GM12873 (cell line): ENCODE results near the gene PKLR.

ENCODE experiments used
- TF ChIP-seq, protein P1 (sequence below): IDR thresholded peaks from 2 replicates; pipeline ENCODE4 v1.5.1; 2012; ENCODE audit warnings: low read depth, mild to moderate bottlenecking, moderate library complexity, low read length, control low read depth; ENCODE audit not compliant: insufficient read depth; ENCODE audit errors: missing control alignments

PKLR gene

DNA sequence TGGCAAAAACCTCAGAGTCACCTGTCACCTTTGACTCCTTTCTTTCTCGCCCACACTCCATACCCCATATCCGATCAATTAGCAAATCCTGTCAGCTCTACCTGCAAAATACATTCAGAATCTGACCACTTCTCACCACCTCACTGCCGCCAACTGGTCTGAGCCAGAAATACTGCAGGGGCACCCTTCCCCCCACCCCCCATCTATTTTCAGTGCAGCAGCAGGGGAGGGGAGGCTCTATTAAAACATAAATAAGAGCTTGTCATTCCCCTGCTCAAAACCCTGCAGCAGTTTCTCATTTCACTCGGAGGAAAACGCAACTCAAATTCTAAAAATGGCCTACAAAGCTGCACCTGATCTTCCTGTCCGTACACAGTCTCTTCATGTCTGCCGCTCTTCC, 3.9 kb downstream of the PKLR start:
- TF ChIP-seq, protein P1, sequence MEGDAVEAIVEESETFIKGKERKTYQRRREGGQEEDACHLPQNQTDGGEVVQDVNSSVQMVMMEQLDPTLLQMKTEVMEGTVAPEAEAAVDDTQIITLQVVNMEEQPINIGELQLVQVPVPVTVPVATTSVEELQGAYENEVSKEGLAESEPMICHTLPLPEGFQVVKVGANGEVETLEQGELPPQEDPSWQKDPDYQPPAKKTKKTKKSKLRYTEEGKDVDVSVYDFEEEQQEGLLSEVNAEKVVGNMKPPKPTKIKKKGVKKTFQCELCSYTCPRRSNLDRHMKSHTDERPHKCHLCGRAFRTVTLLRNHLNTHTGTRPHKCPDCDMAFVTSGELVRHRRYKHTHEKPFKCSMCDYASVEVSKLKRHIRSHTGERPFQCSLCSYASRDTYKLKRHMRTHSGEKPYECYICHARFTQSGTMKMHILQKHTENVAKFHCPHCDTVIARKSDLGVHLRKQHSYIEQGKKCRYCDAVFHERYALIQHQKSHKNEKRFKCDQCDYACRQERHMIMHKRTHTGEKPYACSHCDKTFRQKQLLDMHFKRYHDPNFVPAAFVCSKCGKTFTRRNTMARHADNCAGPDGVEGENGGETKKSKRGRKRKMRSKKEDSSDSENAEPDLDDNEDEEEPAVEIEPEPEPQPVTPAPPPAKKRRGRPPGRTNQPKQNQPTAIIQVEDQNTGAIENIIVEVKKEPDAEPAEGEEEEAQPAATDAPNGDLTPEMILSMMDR: no peak

DNA sequence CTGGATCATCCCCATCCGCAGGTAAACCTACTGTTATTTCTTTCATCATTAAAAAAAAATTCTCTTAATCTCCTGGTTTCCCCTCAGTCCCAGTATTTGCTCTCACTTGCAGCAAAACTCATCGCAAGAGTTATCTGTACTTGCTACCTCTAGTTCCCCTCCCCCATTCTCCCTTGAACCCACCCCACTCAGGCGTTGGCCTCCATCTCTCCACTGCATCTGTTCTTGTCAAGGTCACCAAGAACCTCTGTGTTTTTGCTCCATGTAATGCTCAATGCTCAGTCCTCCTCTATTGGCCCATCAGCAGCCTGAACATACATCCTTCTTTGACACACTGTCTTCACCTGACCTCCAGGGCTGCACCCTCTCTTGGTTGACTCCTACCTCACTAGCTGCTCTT, 4.6 kb downstream of the PKLR start:
- TF ChIP-seq, protein P1: no peak

DNA sequence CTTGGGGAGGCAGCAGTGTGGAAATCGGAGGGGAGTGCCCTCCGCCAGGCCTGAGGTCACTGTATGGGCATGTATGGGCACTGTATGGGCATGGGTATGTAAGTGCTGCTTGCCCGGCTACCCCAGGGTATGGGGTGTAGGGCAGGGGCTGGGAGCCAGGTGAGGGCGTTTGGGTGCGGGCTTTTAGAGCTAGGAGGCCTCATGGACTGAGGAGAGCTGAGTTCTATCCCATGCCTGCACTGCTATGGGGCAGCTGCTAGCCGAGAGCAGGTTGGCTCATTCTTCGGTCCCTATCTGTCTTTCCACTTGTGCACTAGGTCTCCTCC, 5.3 kb downstream of the PKLR start:
- TF ChIP-seq, protein P1: no peak

DNA sequence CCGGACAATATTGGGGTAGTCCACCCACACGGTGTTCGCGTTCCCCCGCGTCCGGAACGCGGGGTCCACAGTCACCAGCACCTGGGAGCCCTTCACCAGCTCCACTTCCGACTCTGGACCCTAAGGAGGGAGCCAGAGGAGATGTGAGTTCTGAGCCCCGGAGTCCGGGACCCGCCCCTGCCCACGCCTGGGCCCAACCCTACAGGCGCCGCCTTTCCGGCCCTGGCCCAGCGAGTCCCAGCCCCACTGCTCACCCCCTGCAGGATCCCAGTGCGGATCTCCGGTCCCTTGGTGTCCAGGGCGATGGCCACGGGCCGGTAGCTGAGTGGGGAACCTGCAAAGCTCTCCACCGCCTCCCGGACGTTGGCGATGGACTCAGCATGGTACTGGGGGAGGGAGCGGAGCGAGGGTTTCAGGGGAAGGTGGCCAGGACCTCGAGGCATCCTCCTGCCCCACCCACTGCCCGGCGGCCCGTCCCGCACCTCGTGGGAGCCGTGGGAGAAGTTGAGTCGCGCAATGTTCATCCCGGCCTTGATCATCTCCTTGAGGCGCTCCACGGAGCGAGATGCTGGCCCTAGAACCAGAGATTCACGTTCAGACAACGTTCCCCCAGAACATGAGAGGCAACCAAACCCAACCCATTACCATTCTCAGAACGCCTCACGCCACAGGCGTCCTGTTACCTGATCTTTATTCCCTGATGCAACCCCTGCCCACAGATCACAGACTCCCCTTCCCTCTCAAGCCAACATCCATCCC, 5.9 kb downstream of the PKLR start:
- TF ChIP-seq, protein P1: no peak

DNA sequence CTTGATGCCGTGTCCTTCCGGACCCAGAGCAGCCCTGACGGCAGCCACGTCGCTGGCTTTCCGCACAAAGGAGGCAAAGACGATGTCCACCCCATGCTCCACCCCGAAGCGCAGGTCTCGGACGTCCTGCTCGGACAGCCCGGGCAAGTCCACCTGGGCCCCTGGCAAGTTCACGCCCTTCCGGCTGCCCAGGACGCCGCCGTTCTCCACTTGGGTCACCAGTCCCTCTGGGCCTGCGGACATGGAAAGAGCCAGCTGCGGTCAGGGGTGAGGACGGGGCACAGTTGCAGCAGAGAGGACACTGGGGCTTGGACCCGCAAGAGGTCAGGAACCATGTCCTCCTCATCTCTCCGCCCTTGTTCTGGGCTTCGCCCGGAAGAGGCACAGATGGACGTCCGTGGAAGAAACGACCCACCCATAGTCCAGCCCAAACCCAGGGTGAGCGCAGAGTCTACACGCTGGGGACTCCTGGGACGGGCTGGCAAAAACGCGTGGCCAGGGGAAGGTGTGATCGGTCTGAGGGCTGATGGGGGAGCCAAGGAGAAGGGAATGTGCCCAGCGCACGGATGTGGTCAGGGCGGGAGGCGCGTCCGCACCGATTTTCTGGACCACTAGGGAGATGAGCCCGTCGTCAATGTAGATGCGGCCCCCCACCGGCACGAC, 6.6 kb downstream of the PKLR start:
- TF ChIP-seq, protein P1: no peak

DNA sequence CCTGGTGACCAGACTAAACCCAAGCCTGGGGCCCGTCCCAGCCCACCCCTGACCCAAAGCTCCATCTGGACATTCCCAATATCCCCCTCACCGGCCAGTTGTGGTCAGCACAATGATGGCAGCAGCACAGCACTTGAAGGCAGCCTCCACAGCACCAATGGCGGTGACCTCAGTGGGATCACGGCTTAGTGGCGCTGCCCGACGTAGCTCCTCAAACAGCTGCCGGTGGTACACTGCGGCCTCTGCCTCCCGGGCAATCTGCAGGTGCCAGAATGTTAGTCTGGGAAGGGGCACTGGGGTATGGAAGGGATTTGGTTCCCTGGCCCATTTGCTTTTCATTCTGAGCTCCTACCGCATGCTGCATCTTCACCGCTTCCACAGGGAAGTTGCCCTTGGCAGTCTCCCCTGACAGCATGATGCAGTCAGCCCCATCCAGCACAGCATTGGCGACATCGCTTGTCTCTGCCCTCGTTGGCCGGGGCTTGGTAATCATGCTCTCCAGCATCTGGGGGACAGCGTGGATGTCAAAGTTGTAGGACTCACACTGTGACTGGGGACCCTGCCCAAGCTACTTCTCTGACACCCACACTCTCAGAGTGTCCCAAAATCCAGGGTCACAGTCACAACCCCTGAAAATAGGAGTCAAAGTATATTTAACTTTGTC, 8.0 kb downstream of the PKLR start:
- TF ChIP-seq, protein P1: no peak

DNA sequence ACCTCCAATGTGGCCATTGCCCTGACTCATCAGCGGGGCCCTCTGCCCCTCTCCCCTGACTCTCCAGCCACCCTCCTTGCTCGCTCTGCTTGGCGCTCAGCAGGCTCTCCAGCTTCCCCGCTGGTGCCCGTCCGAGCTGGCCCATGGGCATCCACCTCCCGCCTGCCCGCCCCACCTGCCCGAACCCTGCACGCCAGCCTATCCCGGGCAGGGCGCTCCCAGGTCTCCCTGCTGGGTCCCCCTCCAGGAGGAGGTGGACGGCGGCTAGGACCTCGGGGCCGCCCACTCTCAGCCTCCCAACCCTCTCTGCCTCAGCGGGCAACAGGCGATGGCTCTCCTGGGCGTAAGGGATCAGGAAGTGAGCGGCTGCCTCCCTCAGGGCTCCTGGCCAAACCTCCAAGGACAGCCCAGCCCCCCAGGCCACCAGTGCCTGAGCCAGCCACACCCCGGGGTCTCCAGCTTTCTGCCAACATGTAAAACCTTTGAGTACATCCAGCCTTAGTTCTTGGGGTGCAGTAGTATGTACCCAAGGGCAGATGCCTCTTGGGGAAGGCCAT, 13.2 kb downstream of the PKLR start:
- TF ChIP-seq, protein P1: no peak
